A172 (cell line): Measurements from ENCODE around the gene GNA14. TPM values are rescaled to one million over a fixed set of nuclear protein-coding genes. Genes with fewer than 3 reads are reported as not detected.
"Not testable (repeated sequence)": the region's sequence is repeated elsewhere in the genome, so short reads cannot be mapped to it uniquely, and the experiment has no call there.

Experiments used
- DNase-seq: peaks from one replicate; pipeline ENCODE4 v3.0.0-alpha.2; 2015; ENCODE audit warnings: low spot score
- total RNA-seq: library from RNA; depleted of rRNA; stranded (reverse); fragments of >200 nt; shearing (Covaris generic); gene quantifications from 2 replicates; pipeline ENCODE4 v1.2.3, GENCODE V29; 2014

Gene GNA14
- total RNA-seq, 1 experiment from 2014 or later: not detected

DNA sequence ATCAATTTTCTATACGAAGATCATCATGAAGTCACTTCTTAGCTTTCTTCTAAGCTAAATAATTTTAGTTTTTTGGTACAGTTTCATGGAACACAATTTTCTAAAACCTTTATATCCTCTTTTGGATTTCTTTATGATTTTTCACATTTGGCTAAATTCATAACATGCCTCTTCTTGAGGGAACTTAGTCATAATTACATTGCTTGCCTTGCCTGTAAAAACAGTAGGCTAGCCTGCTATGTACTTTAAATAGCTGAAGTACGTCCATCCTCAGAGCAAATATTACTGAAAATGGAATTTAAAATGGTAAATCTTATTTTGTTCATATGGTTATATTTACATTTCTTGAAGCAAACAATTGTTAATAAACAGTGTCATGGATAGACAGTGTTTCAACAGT is 245.8 kb downstream of the GNA14 start:
- no peak for DNase-seq

DNA sequence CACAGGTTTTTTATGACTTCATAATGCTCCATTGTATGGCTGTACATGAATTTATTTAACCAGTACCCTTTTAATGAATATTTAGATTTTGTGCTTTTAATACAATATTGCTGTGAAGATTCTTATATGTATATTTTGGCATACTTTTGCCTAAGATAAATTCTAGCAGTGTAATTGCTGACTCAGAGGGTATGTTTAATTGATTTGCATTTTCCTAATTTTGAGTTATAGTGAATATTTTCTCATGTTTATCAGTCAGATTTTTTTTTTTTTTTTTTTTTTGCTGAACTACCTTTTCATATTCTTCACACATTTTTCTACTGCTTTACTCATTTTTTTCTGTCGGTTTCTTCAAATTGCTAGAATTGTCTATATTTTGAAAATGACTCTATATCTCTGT is 248.2 kb downstream of the GNA14 start:
- no peak for DNase-seq

DNA sequence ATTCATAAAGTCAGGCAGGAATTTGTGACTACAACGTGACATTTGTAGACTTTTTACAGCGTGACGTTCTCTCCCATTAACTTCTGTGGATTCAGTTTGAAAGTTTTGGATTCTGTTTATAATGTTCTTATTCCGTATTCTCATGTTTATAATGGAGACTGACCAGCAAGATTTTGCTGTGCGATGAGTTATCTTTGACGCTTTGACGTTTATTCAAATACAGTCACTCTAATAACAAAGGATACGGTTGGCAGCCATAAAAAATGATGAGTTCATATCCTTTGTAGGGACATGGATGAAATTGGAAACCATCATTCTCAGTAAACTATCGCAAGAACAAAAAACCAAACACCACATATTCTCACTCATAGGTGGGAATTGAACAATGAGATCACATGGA is 249.5 kb downstream of the GNA14 start:
- not testable (repeated sequence) for DNase-seq

DNA sequence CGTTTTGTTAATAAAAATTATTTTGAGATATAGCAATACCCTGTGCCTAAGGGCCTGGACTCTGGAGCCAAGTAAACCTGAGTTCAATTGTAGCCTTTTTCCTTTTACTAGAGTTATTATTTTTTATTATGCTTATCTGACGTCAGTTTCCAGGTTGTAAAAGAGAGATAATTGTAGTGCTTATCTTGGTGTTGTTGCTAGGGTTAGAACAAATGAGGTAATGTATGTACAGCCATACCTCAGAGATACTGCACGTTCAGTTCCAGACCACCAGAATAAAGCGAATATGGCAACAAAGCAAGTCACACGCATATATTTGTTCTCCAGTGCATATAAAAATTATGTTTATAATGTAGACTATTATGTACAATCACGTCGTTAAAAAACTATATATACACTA is 255.8 kb downstream of the GNA14 start:
- DNase-seq: no peak

DNA sequence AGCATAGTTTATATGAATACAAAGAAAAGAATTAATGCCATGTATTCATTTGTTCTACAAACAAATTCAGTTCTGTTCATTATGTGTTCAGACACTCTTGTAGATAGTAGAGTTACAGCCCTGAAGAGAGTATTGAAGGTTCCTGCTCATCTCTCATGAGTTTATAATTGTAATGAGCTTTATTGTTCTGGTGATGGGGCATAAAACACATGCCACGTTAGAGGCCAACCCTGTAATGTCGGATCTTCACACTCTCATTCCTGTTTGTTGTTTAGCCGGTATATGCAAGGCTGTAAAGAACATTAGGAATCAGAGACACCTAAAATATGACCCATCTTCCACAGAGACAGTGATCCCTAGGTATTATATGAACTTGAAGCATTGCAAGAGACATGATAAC is 256.3 kb downstream of the GNA14 start:
- DNase-seq: no peak

DNA sequence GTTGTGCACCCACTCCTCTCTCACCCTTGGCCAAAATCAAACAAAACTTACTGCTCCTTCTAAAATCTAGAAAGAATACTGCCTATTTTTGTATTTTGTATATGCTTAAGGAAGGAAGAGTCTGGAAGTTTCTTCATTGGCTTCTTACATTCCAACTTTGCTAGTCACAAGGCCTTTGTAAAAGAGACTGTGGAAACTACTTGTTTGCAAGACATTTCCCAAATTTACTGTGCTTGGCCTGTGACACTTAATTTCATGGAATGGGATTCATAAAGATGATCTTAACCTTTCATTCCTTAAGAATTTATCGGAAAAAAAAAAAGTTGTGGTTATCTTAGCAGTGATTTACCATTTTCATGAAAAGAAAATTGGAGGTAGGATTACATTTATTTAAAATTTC is 261.9 kb downstream of the GNA14 start:
- no peak for DNase-seq

DNA sequence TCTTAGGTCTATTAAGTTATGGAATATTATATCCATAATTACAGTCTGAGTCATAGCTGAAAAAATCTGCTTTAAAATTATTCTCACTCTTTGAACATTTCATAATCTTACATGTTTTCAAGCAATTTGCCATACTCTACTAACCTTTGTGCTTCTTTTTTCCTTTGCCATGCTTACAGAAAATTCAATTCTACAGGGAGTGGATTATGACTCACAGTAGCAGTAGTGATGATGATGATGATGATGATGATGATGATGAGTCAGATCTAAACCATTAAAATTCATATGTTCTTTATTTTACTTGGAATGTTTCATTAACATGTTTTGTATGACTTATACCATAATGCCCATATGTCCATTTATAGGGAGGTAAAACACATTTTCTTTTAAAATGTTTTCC is 263.7 kb downstream of the GNA14 start:
- peak; percentile 71 for DNase-seq

DNA sequence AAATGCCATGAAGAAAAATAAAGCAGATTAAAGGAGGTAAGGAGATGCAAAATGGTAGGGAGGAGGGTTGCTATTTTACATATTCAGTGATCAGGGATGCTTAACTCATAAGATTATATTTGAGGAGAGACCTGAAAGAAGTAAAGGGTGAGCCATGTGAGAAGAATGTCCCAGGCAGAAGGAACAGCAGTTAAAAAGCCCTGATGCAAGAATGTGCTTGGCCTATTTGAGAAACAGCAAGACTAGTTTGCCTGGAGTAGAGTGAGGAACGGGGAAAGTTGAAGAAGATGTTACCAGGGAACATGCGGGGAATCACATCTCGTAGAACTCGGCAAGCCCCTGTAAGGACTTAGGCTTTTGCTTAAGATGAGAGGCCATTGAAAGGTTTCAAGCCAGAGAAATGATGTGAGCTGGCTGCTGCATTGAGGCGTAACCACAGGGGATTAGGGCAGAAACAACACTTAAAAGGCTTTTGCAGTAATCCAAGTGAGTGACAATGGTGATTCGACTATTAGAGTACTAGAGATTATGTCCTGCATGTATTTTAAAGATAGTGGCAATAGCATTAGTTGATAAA is 272.1 kb downstream of the GNA14 start:
- DNase-seq: no peak

DNA sequence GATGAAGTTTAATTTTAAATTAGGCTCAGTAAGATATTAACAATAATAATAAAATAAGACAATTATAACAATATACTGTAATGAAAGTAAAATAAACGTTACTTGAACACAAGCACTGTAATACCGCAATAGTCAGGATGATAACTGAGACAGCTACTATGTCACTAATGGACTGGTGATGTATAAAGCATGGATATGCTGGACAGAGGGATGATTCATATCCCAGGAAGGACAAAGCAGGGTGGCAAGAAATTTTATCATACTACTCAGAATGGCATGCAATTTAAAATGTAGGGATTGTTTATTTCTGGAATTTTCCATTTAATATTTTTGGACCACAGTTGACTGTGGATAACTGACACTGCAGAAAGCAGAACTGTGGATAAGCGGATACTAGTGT is 273.9 kb downstream of the GNA14 start:
- DNase-seq: peak; percentile 16
